H1 (cell line): ENCODE measurements around the gene KDM1A. TPM values are rescaled to one million over a fixed set of nuclear protein-coding genes. Genes with fewer than 3 reads are reported as not detected.

Experiments
- CTCF ChIA-PET: fragments of 300-600 bp; sonication (Branson Sonifier 250); formaldehyde crosslinking; loops from one replicate; lab custom pipeline; 2021; ENCODE audit not compliant: partially characterized antibody; lab: Charles Lee
- POLR2A ChIA-PET: fragments of 300-600 bp; sonication (Branson Sonifier 250); formaldehyde crosslinking; loops from one replicate; lab custom pipeline; 2021; ENCODE audit warnings: inconsistent platforms; ENCODE audit not compliant: partially characterized antibody; lab: Charles Lee
- DNase-seq, 2 experiments: peaks; one replicate each; pipeline versions ENCODE4 v3.0.0 to v3.0.0-alpha.2; 2010 to 2022; ENCODE audit warnings: low spot score in 2 of 2, low read depth in 1 of 2, mixed read lengths in 1 of 2
- FAIRE-seq: peaks from 2 replicates; lab custom pipeline; 2011; peaks lifted over from hg19 to GRCh38; lab: Jason Lieb, UNC
- H2AFZ ChIP-seq: 2 replicates; pipeline ENCODE4 v1.8.1; 2012; ENCODE audit warnings: low read length, inconsistent platforms
- H2AK5ac ChIP-seq: 2 replicates; pipeline ENCODE4 v1.6.1; 2013; ENCODE audit warnings: low read depth, low read length
- H2BK120ac ChIP-seq: replicated peaks from 2 replicates; pipeline ENCODE3; 2013; ENCODE audit warnings: low read depth, low read length, inconsistent platforms
- H2BK12ac ChIP-seq: 2 replicates; pipeline ENCODE4 v1.6.1; 2013; ENCODE audit warnings: low read depth, low read length
- H2BK15ac ChIP-seq: 2 replicates; pipeline ENCODE4 v1.6.1; 2013; ENCODE audit warnings: low read length
- H2BK20ac ChIP-seq: 2 replicates; pipeline ENCODE4 v1.6.1; 2013; ENCODE audit warnings: low read length
- H2BK5ac ChIP-seq: 2 replicates; pipeline ENCODE4 v1.6.1; 2013; ENCODE audit warnings: low read depth, low read length
- H3K14ac ChIP-seq: 2 replicates; pipeline ENCODE4 v1.6.1; 2013; ENCODE audit warnings: inconsistent platforms; ENCODE audit not compliant: insufficient read length
- H3K18ac ChIP-seq: 2 replicates; pipeline ENCODE4 v1.6.1; 2013; ENCODE audit warnings: low read length; ENCODE audit errors: extremely low read depth
- H3K23ac ChIP-seq: 2 replicates; pipeline ENCODE4 v1.6.1; 2013; ENCODE audit warnings: inconsistent platforms; ENCODE audit not compliant: insufficient read length
- H3K23me2 ChIP-seq: 2 replicates; pipeline ENCODE4 v1.6.1; 2013; ENCODE audit warnings: low read depth, low read length
- H3K27ac ChIP-seq: 2 replicates; pipeline ENCODE4 v1.6.1; 2011; ENCODE audit warnings: low read depth, low read length, inconsistent platforms
- H3K27me3 ChIP-seq, 4 experiments: replicated peaks in 1 of 4; 1 replicate in 1 of 4; 2 replicates in 3 of 4; pipeline versions ENCODE4 v1.6.1 to v1.8.1; 2011 to 2013; ENCODE audit warnings: low read length in 3 of 4, mild to moderate bottlenecking in 3 of 4, inconsistent platforms in 2 of 4, mixed read lengths in 2 of 4, moderate library complexity in 1 of 4; ENCODE audit not compliant: control insufficient read depth in 3 of 4, insufficient read depth in 3 of 4; ENCODE audit errors: extremely low read depth in 1 of 4
- H3K36me3 ChIP-seq, 4 experiments: 2 replicates each; pipeline versions ENCODE4 v1.6.1 to v1.8.1; 2011 to 2013; ENCODE audit warnings: mild to moderate bottlenecking in 4 of 4, low read length in 3 of 4, moderate library complexity in 2 of 4, control low read depth in 1 of 4, inconsistent platforms in 1 of 4; ENCODE audit not compliant: insufficient read depth in 4 of 4, control insufficient read depth in 2 of 4
- H3K4ac ChIP-seq: replicated peaks from 2 replicates; pipeline ENCODE3; 2013; ENCODE audit warnings: low read length, low read depth, mixed read lengths, inconsistent platforms; ENCODE audit not compliant: insufficient read length
- H3K4me1 ChIP-seq, 4 experiments: replicated peaks in 1 of 4; 1 replicate in 1 of 4; 2 replicates in 3 of 4; pipeline versions ENCODE4 v1.6.1 to v1.8.1; 2011 to 2013; ENCODE audit warnings: low read length in 3 of 4, inconsistent platforms in 2 of 4, mixed read lengths in 1 of 4; ENCODE audit not compliant: insufficient read depth in 4 of 4, control insufficient read depth in 3 of 4
- H3K4me2 ChIP-seq, 2 experiments: 2 replicates each; pipeline versions ENCODE4 v1.6.1 to v1.8.1; 2011 to 2013; ENCODE audit warnings: low read depth in 2 of 2, low read length in 2 of 2, control low read depth in 1 of 2, inconsistent platforms in 1 of 2, mild to moderate bottlenecking in 1 of 2; ENCODE audit not compliant: insufficient read depth in 1 of 2
- H3K4me3 ChIP-seq, 4 experiments: fragments of 200-600, 300-600 bp in 1 of 4; sonication (generic), shearing (Covaris generic), sonication (Bioruptor Twin) in 1 of 4; 2 replicates each; pipeline versions ENCODE4 v1.5.1 to v1.8.1; 2011 to 2016; ENCODE audit warnings: low read length in 4 of 4, low read depth in 3 of 4, control low read depth in 2 of 4, inconsistent platforms in 2 of 4, mild to moderate bottlenecking in 2 of 4, mixed read lengths in 1 of 4, moderate library complexity in 1 of 4; ENCODE audit not compliant: insufficient read depth in 2 of 4; ENCODE audit errors: extremely low read depth in 1 of 4
- H3K56ac ChIP-seq: replicated peaks from 2 replicates; pipeline ENCODE3; 2013; ENCODE audit warnings: low read depth, mild to moderate bottlenecking, mixed read lengths, low read length, inconsistent platforms; ENCODE audit not compliant: insufficient read length
- H3K79me1 ChIP-seq: 2 replicates; pipeline ENCODE4 v1.6.1; 2013; ENCODE audit warnings: low read depth, low read length, control low read depth
- H3K79me2 ChIP-seq, 2 experiments: 2 replicates each; pipeline versions ENCODE4 v1.6.1 to v1.8.1; 2012 to 2013; ENCODE audit warnings: low read length in 2 of 2, mild to moderate bottlenecking in 2 of 2, inconsistent platforms in 1 of 2; ENCODE audit not compliant: insufficient read depth in 2 of 2, control insufficient read depth in 1 of 2
- H3K9ac ChIP-seq, 4 experiments: replicated peaks in 1 of 4; 1 replicate in 1 of 4; 2 replicates in 3 of 4; pipeline versions ENCODE4 v1.6.1 to v1.8.1; 2011 to 2013; ENCODE audit warnings: low read depth in 3 of 4, low read length in 3 of 4, control low read depth in 2 of 4, mild to moderate bottlenecking in 2 of 4, moderate library complexity in 2 of 4, inconsistent platforms in 1 of 4; ENCODE audit errors: extremely low read depth in 1 of 4
- H3K9me3 ChIP-seq, 2 experiments: 2 replicates each; pipeline versions ENCODE4 v1.6.1 to v1.8.1; 2012 to 2013; ENCODE audit warnings: mild to moderate bottlenecking in 2 of 2, moderate library complexity in 2 of 2, control low read depth in 1 of 2, inconsistent platforms in 1 of 2, low read depth in 1 of 2, low read length in 1 of 2, mixed read lengths in 1 of 2; ENCODE audit not compliant: insufficient read depth in 2 of 2
- H4K20me1 ChIP-seq, 2 experiments: replicated peaks in 1 of 2; 2 replicates each; pipeline versions ENCODE3 to v1.8.1; 2011 to 2013; ENCODE audit warnings: inconsistent platforms in 2 of 2, low read length in 2 of 2, mild to moderate bottlenecking in 1 of 2; ENCODE audit not compliant: insufficient read depth in 2 of 2, control insufficient read depth in 1 of 2
- H4K5ac ChIP-seq: 2 replicates; pipeline ENCODE4 v1.6.1; 2013; ENCODE audit warnings: low read length, low read depth, mixed read lengths, inconsistent platforms; ENCODE audit not compliant: insufficient read length
- H4K8ac ChIP-seq: 2 replicates; pipeline ENCODE4 v1.8.0; 2013; ENCODE audit warnings: mild to moderate bottlenecking, moderate library complexity, low read length, inconsistent platforms; ENCODE audit not compliant: insufficient read depth; ENCODE audit errors: extremely low read depth
- H4K91ac ChIP-seq: replicated peaks from 2 replicates; pipeline ENCODE3; 2013; ENCODE audit warnings: low read length, mixed read lengths, inconsistent platforms; ENCODE audit not compliant: insufficient read length
- ASH2L ChIP-seq: fragments of 200-600, 300-600 bp; sonication (generic); IDR thresholded peaks from one replicate; pipeline ENCODE4 v1.7.1; 2017; ENCODE audit warnings: low read length
- EZH2 ChIP-seq: fragments of 200-600 bp; sonication (generic); IDR thresholded peaks from 2 replicates; pipeline ENCODE4 v1.7.1; 2012; ENCODE audit warnings: low read depth, mild to moderate bottlenecking, moderate library complexity, low read length, inconsistent platforms; ENCODE audit not compliant: severe bottlenecking
- GABPA ChIP-seq: IDR thresholded peaks from 2 replicates; pipeline ENCODE4 v1.6.1; 2011; ENCODE audit warnings: mild to moderate bottlenecking, low read length, moderate library complexity, borderline replicate concordance; ENCODE audit not compliant: insufficient read depth
- HDAC2 ChIP-seq, 2 experiments: fragments of 300-600 bp in 1 of 2; sonication (generic) in 1 of 2; IDR thresholded peaks; 2 replicates each; pipeline ENCODE4 v1.6.1; 2011 to 2012; ENCODE audit warnings: low read depth in 2 of 2, low read length in 2 of 2, mild to moderate bottlenecking in 2 of 2, moderate library complexity in 2 of 2, borderline replicate concordance in 1 of 2, inconsistent platforms in 1 of 2
- HDAC6 ChIP-seq: IDR thresholded peaks from one replicate; pipeline ENCODE4 v1.7.1; 2012; ENCODE audit warnings: low read depth, mild to moderate bottlenecking, inconsistent platforms, low read length, moderate library complexity
- KDM1A ChIP-seq: fragments of 200-600, 300-600 bp; sonication (generic); IDR thresholded peaks from 2 replicates; pipeline ENCODE4 v1.7.1; 2016; ENCODE audit warnings: mild to moderate bottlenecking, low read length, borderline replicate concordance
- NANOG ChIP-seq: IDR thresholded peaks from 2 replicates; pipeline ENCODE4 v1.6.1; 2011; ENCODE audit warnings: low read length, low read depth, mild to moderate bottlenecking, inconsistent platforms; ENCODE audit not compliant: insufficient read depth, poor library complexity, severe bottlenecking
- POU5F1 ChIP-seq: IDR thresholded peaks from 2 replicates; pipeline ENCODE4 v1.6.1; 2011; ENCODE audit warnings: low read depth, mild to moderate bottlenecking, low read length, moderate library complexity
- SP2 ChIP-seq: IDR thresholded peaks from 2 replicates; pipeline ENCODE4 v1.6.1; 2012; ENCODE audit warnings: mild to moderate bottlenecking, low read length, inconsistent platforms
- YY1 ChIP-seq: IDR thresholded peaks from 2 replicates; pipeline ENCODE4 v1.6.1; 2011; ENCODE audit warnings: low read depth, mild to moderate bottlenecking, low read length
- WGBS, 2 experiments: shearing (Covaris generic) in 1 of 2; methylation state at CpG; one replicate each; pipeline versions ENCODE4 v1.1.6 to v1.1.7; 2013 to 2015; ENCODE audit warnings: low lambda C conversion rate in 2 of 2, mixed read lengths in 2 of 2, inconsistent platforms in 1 of 2, low coverage in 1 of 2, missing lambda C conversion rate in 1 of 2; ENCODE audit not compliant: insufficient replicate concordance in 2 of 2, insufficient coverage in 1 of 2, insufficient read length in 1 of 2; ENCODE audit errors: extremely low coverage in 1 of 2, missing lambda C conversion rate in 1 of 2; 5-methylcytosine and 5-hydroxymethylcytosine counted together
- polyA plus RNA-seq, 7 experiments: library from polyadenylated mRNA; depleted of rRNA in 3 of 7; stranded (reverse) in 5 of 7; unstranded in 2 of 7; fragments of >200 nt in 5 of 7; fragments of 200-250 nt in 2 of 7; gene quantifications; 1 replicate in 5 of 7; 2 replicates in 1 of 7; 4 replicates in 1 of 7; pipeline versions ENCODE4 v1.2.1 to v1.2.3, GENCODE V29; 2011 to 2013; ENCODE audit warnings: missing spikeins in 2 of 7, mixed read lengths in 2 of 7
- total RNA-seq: library from RNA; stranded (reverse); fragmentation: NEBNext Ultra II Directional; extraction: Animal tissue kit (Norgen Biotek cat#: 25700); gene quantifications from 2 replicates; pipeline ENCODE4 v1.2.1, GENCODE V29; 2021

The KDM1A gene
- total and polyA plus RNA-seq, 2 of the 8 experiments (the other 6 are each of a cell fraction or from before 2014, with no cell fraction given): 216 to 275 TPM

- H3K18ac ChIP-seq: no peak overlapping the region
- H3K36me3 ChIP-seq: no peaks in the 10 kb centered on the region
- H4K91ac ChIP-seq: no peak overlapping the region
- H2BK12ac ChIP-seq: no peak overlapping the region
- FAIRE-seq: no peak
- H3K9ac ChIP-seq: no peak overlapping the region
- no peak overlapping the region for H3K56ac ChIP-seq
- H3K4ac ChIP-seq: no peak overlapping the region
- H2AK5ac ChIP-seq: no peak overlapping the region
- H2BK15ac ChIP-seq: no peak overlapping the region
- no peak overlapping the region for H2BK20ac ChIP-seq
- H3K27ac ChIP-seq: no peak overlapping the region
- H3K4me3 ChIP-seq: no peak overlapping the region
- H4K5ac ChIP-seq: no peak overlapping the region
- H3K4me2 ChIP-seq: no peak overlapping the region
- peaks cover 0 to 88% of the 10 kb centered on the region in 2 experiments; a peak in 3 of 4 replicates for H3K79me2 ChIP-seq
- H3K14ac ChIP-seq: no peak overlapping the region
- peaks cover 11% of the 10 kb centered on the region for H3K79me1 ChIP-seq
- no peak overlapping the region for H4K8ac ChIP-seq
- WGBS, 2 experiments: 75% methylated on average over 3 of the region's 3 CpGs; no CpG with 5 or more reads in 1 of the 2 experiments
- no peaks in the 10 kb centered on the region for H3K27me3 ChIP-seq
- POLR2A ChIA-PET: interaction anchor here (1.0 kb wide), 1 partner anchor 47 kb away, joined by 3 read pairs; no protein-coding TSS in a partner anchor
- DNase-seq: no peak
- CTCF ChIA-PET: interaction anchor here (0.6 to 3.7 kb wide), 4 partner anchors 18 to 64 kb away, joined by 3 to 24 read pairs (median 13); no protein-coding TSS in a partner anchor
- peaks cover 0 to 6% (median 0%) of the 10 kb centered on the region in 4 experiments; a peak in 4 of 7 replicates for H3K4me1 ChIP-seq
- TF ChIP-seq EZH2 (no peak), HDAC6 (no peak), YY1 (no peak), KDM1A (no peak), ASH2L (no peak), HDAC2 (IDR thresholded peaks at IDR 0.05; ENCODE audit: borderline replicate concordance in 1 of 2, low read depth in 2 of 2, low read length in 2 of 2) (no peak), SP2 (no peak), POU5F1 (no peak), GABPA (no peak), NANOG (no peak)
- TF ChIP-seq, all 59 proteins: peak for 0
- Histone ChIP-seq H3K23me2 (no peaks in the 10 kb centered on the region), H2BK120ac (no peak overlapping the region), H2AFZ (no peak overlapping the region), H4K20me1 (peaks cover 3 to 4% of the 10 kb centered on the region in 2 experiments), H3K9me3 (no peaks in the 10 kb centered on the region), H2BK5ac (no peak overlapping the region), H3K23ac (no peak overlapping the region)
These were observed 101.1 kb downstream of the KDM1A start for GRCh38 chr1:23120383-23120782.
